SHP77 (cell line): ENCODE results near the gene KIR2DL1.
A peak's percentile ranks its signal among the peaks of the same experiment; 100 is the strongest.
"Not testable (repeated sequence)": the region's sequence is repeated elsewhere in the genome, so short reads cannot be mapped to it uniquely, and the experiment has no call there.

Experiments used
- DNase-seq, 2 experiments: peaks; one replicate each; lab custom pipeline; 2025; lab: John Stamatoyannopoulos, UW

The KIR2DL1 gene

DNA sequence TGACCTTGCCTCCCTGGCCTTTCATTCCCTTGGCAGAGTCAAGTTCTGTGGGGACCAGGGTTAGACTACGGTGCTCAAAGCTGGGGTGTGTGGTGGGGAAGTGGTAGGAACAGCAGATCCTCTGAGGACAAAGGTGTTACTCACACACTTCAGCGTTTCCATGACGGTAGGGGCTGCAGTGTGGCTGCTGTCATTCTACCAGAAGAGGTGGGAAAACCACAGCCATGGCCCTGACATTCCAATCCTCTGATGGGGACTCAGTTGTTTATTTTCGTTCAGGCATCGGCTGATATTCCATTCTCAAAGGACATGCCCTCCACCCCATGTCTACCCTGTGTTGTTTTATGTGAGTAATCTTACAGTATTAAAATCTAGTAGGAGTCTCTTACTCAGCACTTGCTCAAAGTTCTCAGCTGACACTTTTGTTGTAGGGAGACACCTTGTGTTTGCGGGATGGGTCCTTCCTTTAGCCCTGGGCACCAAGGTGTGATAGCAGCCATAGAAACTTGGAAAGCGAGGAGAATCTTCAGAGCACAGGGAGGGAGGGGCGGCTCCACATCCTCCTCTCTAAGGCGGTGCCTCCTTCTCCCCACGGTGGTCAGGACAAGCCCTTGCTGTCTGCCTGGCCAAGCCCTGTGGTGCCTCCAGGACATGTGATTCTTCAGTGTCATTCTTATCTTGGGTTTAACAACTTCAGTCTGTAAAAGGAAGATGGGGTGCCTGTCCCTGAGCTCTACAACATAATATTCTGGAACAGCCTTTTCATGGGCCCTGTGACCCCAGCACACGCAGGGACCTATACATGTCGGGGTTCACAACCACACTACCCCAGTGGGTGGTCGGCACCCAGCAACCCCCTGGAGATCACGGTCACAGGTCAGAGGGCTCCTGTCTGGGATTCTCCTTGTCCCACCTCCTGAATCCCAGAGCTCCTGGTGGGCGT lies 1.7 kb downstream of the KIR2DL1 start:
- not testable (repeated sequence) for DNase-seq

GRCh38 chr19:54772666-54773065 lies 3.1 kb downstream of the KIR2DL1 start:
- DNase-seq, result not testable (repeated sequence)

DNA sequence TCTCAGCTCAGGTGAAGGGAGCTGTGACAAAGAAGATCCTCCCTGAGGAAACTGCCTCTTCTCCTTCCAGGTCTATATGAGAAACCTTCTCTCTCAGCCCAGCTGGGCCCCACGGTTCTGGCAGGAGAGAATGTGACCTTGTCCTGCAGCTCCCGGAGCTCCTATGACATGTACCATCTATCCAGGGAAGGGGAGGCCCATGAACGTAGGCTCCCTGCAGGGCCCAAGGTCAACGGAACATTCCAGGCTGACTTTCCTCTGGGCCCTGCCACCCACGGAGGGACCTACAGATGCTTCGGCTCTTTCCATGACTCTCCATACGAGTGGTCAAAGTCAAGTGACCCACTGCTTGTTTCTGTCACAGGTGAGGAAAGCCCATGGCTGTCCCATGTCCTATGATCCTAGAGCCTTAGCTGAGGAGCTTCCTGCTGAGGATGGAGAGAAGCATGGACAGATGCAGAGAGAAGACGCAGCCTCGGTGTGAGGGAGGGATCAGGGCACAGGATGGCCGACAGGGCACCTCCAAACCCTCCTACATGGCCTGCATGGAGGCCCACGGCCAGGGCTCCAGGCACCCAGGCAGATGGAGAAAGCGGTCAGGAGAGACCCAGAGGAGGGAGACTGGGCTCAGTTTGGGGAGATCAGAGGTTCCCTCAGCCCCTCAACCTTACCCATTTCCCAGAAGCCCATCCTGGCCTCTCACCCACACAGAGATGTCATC lies 5.7 kb downstream of the KIR2DL1 start:
- DNase-seq, result not testable (repeated sequence)

DNA sequence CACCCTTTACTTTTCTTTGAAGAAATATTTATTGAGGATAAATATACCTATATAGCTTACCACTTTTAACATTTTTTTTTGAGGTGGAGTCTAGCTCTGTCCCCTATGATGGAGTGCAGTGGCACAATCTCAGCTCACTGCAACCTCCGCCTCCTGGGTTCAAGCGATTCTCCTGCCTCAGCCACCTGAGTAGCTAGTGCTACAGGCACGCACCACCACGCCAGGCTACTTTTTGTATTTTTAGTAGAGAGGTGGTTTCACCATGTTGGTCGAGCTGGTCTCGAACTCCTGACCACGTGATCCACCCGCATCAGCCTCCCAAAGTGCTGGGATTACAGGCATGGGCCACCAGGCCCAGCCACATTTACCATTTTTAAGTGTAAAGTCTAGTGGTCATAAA lies 6.2 kb downstream of the KIR2DL1 start:
- DNase-seq, result not testable (repeated sequence)

GRCh38 chr19:54777851-54778250 lies 8.3 kb downstream of the KIR2DL1 start:
- DNase-seq, result not testable (repeated sequence)

GRCh38 chr19:54778896-54779295 lies 9.3 kb downstream of the KIR2DL1 start:
- DNase-seq, result not testable (repeated sequence)

- DNase-seq, result not testable (repeated sequence)
Observed at GRCh38 chr19:54782916-54783315, 13.3 kb downstream of the KIR2DL1 start.

DNA sequence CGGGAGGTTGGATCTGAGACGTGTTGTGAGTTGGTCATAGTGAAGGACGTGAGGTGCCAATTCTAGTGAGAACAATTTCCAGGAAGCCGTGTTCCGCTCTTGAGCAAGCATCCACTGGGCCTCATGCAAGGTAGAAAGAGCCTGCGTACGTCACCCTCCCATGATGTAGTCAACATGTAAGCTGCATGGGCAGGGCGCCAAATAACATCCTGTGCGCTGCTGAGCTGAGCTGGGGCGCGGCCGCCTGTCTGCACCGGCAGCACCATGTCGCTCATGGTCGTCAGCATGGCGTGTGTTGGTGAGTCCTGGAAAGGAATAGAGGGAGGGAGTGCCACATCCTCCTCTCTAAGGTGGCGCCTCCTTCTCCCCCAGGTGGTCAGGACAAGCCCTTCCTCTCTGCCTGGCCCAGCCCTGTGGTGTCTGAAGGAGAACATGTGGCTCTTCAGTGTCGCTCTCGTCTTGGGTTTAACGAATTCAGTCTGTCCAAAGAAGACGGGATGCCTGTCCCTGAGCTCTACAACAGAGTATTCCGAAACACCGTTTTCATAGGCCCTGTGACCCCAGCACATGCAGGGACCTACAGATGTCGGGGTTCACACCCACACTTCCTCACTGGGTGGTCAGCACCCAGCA lies 16.6 kb downstream of the KIR2DL1 start:
- DNase-seq, result peak; percentile 78 to 92

DNA sequence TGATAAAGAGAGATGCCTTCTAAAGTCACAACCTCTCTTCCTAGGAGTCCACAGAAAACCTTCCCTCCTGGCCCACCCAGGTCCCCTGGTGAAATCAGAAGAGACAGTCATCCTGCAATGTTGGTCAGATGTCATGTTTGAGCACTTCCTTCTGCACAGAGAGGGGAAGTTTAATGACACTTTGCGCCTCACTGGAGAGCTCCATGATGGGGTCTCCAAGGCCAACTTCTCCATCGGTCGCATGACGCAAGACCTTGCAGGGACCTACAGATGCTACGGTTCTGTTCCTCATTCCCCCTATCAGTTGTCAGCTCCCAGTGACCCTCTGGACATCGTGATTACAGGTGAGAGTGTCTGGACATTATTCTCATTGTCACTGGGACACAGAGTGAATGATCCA lies 18.6 kb downstream of the KIR2DL1 start:
- not testable (repeated sequence) for DNase-seq

DNA sequence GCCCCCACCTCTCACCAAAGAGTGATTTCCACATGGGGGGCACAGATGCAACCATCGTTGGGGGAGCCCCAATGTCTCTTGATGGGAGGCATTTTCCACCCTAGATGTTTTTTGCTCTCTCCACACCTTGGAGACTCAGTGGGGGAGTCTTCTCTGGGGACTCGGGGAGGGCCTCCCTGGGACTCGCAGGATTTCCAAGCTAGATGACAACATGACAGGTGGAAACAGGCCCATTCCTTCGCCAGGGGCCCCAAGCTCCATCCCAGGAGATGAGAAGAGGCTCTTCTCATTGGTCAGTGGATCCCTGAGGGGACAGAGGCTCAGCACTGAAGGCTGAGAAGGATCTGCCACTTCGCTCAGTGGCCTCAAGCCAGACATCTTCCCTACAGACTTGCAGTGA lies 21.1 kb downstream of the KIR2DL1 start:
- no peak for DNase-seq

DNA sequence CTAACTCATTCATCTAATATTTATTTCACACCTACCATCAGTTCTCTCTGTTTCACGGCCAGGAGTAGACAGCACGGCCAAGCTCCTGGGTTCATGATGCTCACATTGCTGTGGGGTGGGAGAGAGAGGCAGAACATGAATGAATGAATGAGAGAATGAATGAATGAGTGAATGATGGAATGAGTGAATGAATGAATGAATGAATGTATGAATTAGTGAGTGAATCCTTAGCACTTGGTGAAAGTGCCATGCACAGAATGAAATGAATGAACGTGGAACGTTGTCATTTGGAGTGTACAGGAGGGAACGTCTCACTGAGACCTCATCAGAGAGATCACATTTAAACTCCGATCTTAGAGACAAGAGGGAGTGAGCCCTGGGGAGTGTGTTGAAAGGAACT lies 21.9 kb downstream of the KIR2DL1 start:
- no peak for DNase-seq

- no peak for DNase-seq
Observed at GRCh38 chr19:54792814-54793213, 23.2 kb downstream of the KIR2DL1 start.

DNA sequence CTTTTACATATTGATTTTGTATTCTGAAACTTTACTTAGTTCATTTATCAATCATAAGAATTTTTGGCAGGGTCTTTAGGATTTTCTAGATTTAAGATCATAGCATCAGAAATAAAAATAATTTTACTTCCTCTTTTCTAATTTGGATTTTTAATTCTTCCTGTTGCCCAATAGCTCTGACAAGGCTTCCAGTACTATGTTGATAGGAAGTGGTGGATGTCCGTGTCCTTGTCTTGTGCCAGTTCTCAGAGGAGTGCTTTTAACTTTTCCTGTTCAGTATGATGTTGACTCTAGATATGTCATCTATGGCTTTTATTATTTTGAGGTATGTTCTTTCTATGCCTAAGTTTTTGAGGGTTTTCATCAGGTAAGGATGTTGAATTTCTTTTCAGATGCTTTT lies 26.2 kb downstream of the KIR2DL1 start:
- DNase-seq, result no peak

DNA sequence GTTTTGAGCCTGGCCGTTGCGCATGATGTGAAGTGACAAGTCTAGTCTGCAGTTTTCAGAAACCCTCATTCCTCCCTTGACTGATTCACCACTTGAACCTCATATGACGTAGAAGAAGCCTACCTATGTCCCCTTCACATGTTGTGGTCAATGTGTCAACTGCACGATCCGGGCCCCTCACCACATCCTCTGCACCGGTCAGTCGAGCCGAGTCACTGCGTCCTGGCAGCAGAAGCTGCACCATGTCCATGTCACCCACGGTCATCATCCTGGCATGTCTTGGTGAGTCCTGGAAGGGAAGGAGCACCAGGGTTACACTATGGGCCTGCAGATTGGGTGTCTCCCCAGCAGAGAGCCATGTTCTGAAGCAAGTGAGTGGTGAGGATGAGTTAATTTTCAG lies 33.8 kb downstream of the KIR2DL1 start, which contains the start of gene KIR2DL4:
TSS of gene KIR2DL4 (plus strand) at position 201 of the 400 bp plus-strand sequence. CDS start at position 243, 42 bp downstream.
- no peak for DNase-seq

GRCh38 chr19:54804101-54804500 lies 34.5 kb downstream of the KIR2DL1 start:
- no peak for DNase-seq

GRCh38 chr19:54804571-54804970 lies 35.0 kb downstream of the KIR2DL1 start:
- no peak for DNase-seq

DNA sequence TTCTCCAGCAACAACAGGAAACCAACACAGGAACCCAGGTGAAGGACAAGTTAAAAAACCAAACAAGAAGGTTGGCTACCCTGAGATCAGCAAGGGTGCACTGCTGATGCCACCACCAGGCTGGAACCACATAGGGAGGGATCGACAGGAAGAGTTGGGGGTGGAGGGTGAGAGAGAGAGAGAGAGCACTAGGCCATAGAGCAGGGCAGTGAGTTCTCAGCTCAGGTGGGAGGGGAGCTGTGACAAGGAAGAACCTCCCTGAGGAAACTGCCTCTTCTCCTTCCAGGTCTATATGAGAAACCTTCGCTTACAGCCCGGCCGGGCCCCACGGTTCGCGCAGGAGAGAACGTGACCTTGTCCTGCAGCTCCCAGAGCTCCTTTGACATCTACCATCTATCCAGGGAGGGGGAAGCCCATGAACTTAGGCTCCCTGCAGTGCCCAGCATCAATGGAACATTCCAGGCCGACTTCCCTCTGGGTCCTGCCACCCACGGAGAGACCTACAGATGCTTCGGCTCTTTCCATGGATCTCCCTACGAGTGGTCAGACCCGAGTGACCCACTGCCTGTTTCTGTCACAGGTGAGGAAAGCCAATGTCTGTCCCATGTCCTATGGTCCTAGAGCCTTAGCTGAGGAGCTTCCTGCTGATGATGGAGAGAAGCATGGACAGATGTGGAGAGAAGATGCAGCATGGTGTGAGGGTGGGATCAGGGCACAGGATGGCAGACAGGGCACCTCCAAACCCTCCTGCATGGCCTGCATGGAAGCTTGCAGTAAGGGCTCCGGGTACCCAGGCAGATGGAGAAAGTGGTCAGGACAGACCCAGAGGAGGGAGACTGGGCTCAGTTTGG lies 36.3 kb downstream of the KIR2DL1 start:
- no peak for DNase-seq

DNA sequence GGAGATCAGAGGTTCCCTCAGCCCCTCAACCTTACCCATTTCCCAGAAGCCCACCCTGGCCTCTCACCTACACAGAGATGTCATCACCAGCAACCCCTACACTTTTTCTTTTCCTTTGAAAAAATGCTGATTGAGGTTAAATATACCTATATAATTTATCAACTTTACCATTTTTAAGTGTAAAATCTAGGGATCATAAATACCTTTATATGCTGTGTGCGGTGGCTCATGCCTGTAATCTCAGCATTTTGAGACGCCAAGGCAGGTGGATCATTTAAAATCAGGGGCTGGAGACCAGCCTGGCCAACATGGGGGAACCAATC lies 36.9 kb downstream of the KIR2DL1 start:
- no peak for DNase-seq

DNA sequence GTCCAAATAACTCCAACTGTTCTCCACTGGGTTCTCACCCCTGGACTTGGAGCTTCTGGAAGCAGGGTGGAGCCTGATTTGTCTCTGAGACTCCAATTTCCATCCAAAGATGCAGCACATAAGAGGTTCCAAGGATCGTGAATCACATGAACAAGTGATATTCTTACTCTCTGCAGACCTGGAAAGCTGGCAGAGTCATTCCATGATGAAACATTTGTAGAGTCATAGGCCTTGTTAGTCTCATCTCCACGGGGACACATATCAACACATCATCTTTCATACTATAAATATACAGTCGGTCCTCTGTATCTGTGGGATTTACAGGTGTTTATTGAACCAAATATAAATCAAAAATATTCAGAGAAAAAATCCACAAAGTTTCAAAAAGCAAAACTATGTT lies 45.0 kb downstream of the KIR2DL1 start:
- DNase-seq, result not testable (repeated sequence)

DNA sequence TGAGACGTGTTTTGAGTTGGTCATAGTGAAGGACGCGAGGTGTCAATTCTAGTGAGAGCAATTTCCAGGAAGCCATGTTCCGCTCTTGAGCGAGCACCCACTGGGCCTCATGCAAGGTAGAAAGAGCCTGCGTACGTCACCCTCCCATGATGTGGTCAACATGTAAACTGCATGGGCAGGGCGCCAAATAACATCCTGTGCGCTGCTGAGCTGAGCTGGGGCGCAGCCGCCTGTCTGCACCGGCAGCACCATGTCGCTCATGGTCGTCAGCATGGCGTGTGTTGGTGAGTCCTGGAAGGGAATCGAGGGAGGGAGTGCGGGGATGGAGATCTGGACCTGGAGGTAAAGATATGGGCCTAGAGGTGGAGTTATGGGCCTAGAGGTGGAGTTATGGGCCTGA lies 46.7 kb downstream of the KIR2DL1 start, which contains the start of gene KIR3DL1:
TSS of gene KIR3DL1 (plus strand) at position 218 of the 400 bp plus-strand sequence.
- DNase-seq, result not testable (repeated sequence)
